ENCODE results near the gene HERC6. TPM values are rescaled to one million over a fixed set of nuclear protein-coding genes. Genes with fewer than 3 reads are reported as not detected.
"Not testable (repeated sequence)": the region's sequence is repeated elsewhere in the genome, so short reads cannot be mapped to it uniquely, and the experiment has no call there.

Gene HERC6
- total RNA-seq, 1 experiment from 2014 or later: 22.0 TPM

GRCh38 chr4:88446124-88446523, 67.5 kb downstream of the HERC6 start:
- intact Hi-C loops (cut with micrococcal nuclease; ENCODE audit: unreplicated experiment): no loop called here
- CTCF ChIA-PET: no interaction called here
- Mint-ChIP-seq H3K36me3 (ENCODE audit: insufficient read depth, unreplicated experiment) (no peaks in the 10 kb centered on the region), H3K27me3 (ENCODE audit: unreplicated experiment) (no peaks in the 10 kb centered on the region), H3K4me1 (ENCODE audit: low read depth, unreplicated experiment) (no peaks in the 10 kb centered on the region), H3K9me3 (ENCODE audit: low read depth, unreplicated experiment) (no peaks in the 10 kb centered on the region), H3K27ac (ENCODE audit: unreplicated experiment) (no peak overlapping the region), H3K4me3 (ENCODE audit: low read depth, unreplicated experiment) (no peak overlapping the region)
- no peak for TF ChIP-seq CTCF (IDR thresholded peaks at IDR 0.05; ENCODE audit: unreplicated experiment)
- DNase-seq: no peak
- BruUV-seq (replicated peaks): no TSS peak

GRCh38 chr4:88447371-88448095, 68.9 kb downstream of the HERC6 start:
- CTCF ChIA-PET: no interaction called here
- H3K4me3 Mint-ChIP-seq (ENCODE audit: low read depth, unreplicated experiment): no peak overlapping the region
- no peak overlapping the region for H3K27ac Mint-ChIP-seq (ENCODE audit: unreplicated experiment)
- no peaks in the 10 kb centered on the region for H3K36me3 Mint-ChIP-seq (ENCODE audit: insufficient read depth, unreplicated experiment)
- no peak for TF ChIP-seq CTCF (IDR thresholded peaks at IDR 0.05; ENCODE audit: unreplicated experiment)
- BruUV-seq (replicated peaks): no TSS peak
- H3K27me3 Mint-ChIP-seq (ENCODE audit: unreplicated experiment): no peaks in the 10 kb centered on the region
- no peak for DNase-seq
- no peaks in the 10 kb centered on the region for H3K9me3 Mint-ChIP-seq (ENCODE audit: low read depth, unreplicated experiment)
- no peaks in the 10 kb centered on the region for H3K4me1 Mint-ChIP-seq (ENCODE audit: low read depth, unreplicated experiment)
- intact Hi-C loops (cut with micrococcal nuclease; ENCODE audit: unreplicated experiment): no loop called here

- H3K27me3 Mint-ChIP-seq (ENCODE audit: unreplicated experiment); H3K4me3 Mint-ChIP-seq (ENCODE audit: low read depth, unreplicated experiment); H3K9me3 Mint-ChIP-seq (ENCODE audit: low read depth, unreplicated experiment); H3K4me1 Mint-ChIP-seq (ENCODE audit: low read depth, unreplicated experiment); DNase-seq; CTCF ChIA-PET; intact Hi-C loops (cut with micrococcal nuclease; ENCODE audit: unreplicated experiment); BruUV-seq (replicated peaks); H3K27ac Mint-ChIP-seq (ENCODE audit: unreplicated experiment); H3K36me3 Mint-ChIP-seq (ENCODE audit: insufficient read depth, unreplicated experiment): not testable (repeated sequence)
Observed at GRCh38 chr4:88448211-88448765, 69.6 kb downstream of the HERC6 start.

GRCh38 chr4:88448889-88449288, 70.2 kb downstream of the HERC6 start:
- no peaks in the 10 kb centered on the region for H3K9me3 Mint-ChIP-seq (ENCODE audit: low read depth, unreplicated experiment)
- no TSS peak for BruUV-seq (replicated peaks)
- no peak overlapping the region for H3K4me3 Mint-ChIP-seq (ENCODE audit: low read depth, unreplicated experiment)

More at GRCh38 chr4:88448889-88449288, 70.2 kb downstream of the HERC6 start:
- no peak for TF ChIP-seq CTCF (IDR thresholded peaks at IDR 0.05; ENCODE audit: unreplicated experiment)
- H3K4me1 Mint-ChIP-seq (ENCODE audit: low read depth, unreplicated experiment): no peaks in the 10 kb centered on the region
- H3K27ac Mint-ChIP-seq (ENCODE audit: unreplicated experiment): no peak overlapping the region
- DNase-seq: no peak
- H3K27me3 Mint-ChIP-seq (ENCODE audit: unreplicated experiment): no peaks in the 10 kb centered on the region
- H3K36me3 Mint-ChIP-seq (ENCODE audit: insufficient read depth, unreplicated experiment): no peaks in the 10 kb centered on the region
- intact Hi-C loops (cut with micrococcal nuclease; ENCODE audit: unreplicated experiment): no loop called here
- CTCF ChIA-PET: no interaction called here

Measured in Calu3 (cell line).